ENCODE data around the gene STK32B.
A peak's percentile ranks its signal among the peaks of the same experiment; 100 is the strongest.
"Not testable (repeated sequence)": the region's sequence is repeated elsewhere in the genome, so short reads cannot be mapped to it uniquely, and the experiment has no call there.

Gene STK32B

DNA sequence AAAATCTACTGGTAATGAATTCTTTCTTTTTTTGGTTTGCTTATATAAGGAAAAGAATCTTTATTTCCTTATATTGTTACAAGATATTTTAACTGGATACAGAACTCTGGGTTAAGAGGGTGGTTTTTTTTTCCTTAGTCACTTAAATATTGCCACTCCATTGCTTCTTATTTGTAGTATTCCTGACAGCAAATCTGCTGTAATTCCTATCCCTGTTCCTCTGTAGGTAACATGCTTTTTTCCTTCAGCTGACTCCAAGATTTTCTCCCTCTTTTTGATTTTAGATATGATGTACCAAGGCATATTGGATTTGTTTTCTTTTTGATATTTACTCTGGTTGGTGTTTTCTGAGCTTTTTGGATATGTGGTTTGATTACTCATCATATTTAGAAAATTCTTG, 378.5 kb downstream of the STK32B start:
- DNase-seq = no peak

DNA sequence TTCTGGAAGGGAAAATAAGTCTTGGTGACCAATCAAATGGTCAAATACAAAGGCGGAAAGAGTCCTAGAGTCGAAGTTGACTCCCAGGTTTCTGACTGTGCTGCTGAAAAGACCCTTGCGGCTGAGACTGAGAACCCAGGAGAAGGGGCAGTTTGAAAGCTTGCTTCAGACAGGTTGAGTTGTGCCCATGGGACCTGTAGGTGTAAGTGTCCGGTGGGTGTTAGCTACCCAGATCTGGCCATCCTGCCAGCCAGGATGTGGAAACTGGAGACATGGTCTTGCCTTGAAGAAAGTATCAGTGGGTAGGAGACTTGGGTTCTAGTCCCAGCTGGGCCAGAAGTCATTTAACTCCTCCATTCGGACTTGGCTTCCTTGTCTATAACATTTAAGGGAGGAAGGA, 381.9 kb downstream of the STK32B start:
- no peak for DNase-seq

DNA sequence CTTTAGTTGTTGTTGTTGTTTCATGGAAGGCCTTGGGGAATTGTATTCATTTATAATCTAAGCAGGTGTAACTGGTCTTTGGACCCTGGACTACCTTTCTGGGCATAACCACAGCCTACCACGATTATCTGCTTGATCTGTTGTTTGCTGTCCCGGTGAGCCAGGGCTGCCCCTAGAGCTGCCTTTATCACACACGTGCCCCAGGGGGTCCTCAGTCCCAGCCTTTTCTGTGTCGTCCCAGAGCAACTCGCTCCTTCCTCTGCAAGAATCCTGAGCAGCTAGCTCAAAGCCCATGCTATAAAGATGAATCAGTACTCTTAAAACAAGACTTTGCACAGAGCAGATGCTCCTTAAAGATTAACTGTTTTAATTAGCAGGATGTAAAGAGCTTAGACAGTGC, 383.9 kb downstream of the STK32B start:
- DNase-seq = no peak

DNA sequence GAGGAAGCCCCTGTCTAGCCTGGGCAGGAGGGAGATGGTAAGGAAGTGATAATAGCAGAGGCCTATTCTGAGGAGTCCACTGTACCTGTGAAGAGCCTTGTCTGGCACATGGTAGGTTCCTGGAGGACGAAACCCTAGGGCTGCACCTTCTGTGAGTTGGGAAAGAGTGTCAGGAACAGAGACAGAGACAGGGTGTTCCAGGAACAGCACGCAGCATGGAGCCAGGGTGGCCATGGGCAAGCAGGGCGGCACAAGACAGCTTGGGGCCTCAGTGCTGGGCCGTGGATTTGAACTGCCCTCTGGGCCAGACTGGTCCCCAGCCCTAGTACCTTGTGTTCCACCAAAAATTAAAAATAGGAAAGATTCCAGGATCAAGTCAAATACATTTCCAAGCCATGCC, 384.5 kb downstream of the STK32B start:
- no peak for DNase-seq

DNA sequence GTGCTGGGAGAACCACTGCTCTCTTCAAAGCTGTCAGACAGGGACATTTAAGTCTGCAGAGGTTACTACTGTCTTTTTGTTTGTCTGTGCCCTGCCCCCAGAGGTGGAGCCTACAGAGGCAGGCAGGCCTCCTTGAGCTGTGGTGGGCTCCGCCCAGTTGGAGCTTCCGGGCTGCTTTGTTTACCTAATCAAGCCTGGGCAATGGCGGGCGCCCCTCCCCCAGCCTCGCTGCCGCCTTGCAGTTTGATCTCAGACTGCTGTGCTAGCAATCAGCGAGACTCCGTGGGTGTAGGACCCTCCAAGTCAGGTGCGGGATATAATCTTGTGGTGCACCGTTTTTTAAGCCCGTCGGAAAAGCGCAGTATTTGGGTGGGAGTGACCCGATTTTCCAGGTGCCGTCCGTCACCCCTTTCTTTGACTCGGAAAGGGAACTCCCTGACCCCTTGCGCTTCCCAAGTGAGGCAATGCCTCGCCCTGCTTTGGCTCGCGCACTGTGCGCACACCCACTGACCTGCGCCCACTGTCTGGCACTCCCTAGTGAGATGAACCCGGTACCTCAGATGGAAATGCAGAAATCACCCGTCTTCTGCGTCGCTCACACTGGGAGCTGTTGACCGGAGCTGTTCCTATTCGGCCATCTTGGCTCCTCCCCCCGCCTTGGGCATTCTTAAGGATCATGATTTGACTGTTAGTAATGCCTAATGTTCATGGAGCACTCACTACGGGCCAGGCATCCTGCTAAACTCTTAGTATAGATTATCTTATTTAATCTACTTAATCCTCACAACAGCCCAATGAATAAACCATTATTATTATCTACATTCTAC, 392.9 kb downstream of the STK32B start:
- DNase-seq = not testable (repeated sequence)

DNA sequence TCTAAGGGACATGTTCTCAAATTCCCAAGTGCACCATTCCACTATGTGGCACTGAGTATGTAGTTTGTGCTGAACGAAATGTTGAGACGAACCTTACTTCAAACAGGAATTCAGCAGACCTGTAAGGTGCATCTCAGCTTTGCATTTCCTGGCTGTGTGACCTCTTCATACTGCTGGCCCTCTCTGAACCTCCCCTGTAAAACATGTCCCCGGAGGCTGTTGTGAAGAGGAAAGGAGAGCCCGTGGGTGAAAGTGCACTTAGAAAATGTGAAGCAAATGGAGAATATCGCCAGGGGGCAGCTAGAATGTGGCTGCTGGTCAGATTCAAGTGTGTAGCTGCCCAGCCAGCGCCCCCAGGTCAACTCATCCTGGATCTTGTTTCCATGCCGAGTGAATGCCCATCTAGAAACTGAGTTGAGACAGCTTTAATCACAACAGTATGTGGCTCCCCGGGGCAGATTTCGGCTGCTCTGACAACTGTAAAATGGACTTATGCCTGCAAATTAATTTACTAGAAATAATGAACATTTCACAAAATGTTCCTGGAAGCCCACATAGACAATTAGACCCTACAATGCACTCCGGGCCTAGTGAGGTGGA, 393.7 kb downstream of the STK32B start:
- no peak for DNase-seq

DNA sequence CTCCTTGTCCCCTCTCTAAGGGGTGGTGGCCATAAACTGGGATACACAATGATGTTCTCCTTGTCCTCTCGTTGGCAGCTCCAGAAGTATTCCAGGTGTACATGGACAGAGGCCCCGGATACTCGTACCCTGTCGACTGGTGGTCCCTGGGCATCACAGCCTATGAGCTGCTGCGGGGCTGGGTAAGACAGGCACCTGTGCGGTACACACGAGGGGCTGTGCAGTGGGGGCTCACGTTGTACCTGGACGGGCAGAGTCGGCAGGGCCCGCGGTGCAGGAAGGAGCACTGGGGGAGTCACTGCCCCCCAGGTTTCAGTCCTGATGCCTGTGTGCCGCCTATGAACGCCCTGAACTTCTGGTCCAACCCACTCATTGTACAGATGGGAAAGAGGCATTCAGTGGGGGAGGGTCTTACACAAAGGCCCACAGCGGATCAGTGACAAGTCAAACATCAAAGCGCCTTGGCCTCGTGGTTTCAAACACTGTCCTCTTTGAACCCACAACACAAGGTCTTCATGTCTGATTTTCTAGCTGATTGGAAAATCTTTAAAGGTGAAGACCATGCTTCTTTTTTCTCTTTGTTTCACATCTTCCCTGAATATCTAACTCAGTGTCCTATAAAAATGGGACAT, 395.4 kb downstream of the STK32B start:
- no peak for DNase-seq

DNA sequence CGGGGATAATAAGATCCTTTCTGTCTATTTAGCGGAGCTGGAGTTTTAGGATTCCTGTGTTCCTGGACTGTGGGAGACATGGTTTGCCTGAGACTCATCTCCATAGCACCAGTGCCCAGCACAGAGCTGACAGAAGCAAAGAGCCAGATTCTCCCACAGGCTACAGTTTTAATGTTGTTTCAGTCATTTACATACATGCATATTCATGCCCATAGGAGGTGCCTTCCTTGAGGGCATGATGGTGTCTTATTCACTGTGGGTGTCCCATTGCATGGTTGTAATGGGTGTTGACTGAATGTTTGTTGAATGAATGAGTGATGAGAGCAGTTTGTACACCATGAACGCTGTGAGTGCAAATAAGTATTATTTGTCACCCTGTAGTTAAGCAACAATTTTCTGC, 396.5 kb downstream of the STK32B start:
- DNase-seq = no peak

DNA sequence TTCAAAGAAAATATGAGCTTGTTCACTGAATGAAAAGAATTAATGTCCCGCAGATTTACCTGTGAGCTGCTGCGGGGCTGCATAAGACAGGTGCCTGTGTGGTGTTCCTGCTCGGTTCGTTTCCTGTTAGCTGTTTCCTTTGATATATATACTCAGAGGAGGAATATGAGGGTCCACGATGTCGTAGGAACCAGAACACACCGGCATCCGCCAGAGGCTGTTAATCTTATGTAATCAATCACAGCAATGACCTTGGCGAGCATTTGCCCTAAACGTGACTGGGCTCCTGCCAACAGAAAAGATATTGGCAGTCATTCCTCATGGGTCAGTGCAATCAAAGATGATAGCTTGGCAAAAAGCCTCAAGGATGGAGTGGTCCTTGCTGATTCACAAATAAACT, 396.9 kb downstream of the STK32B start:
- DNase-seq = no peak

DNA sequence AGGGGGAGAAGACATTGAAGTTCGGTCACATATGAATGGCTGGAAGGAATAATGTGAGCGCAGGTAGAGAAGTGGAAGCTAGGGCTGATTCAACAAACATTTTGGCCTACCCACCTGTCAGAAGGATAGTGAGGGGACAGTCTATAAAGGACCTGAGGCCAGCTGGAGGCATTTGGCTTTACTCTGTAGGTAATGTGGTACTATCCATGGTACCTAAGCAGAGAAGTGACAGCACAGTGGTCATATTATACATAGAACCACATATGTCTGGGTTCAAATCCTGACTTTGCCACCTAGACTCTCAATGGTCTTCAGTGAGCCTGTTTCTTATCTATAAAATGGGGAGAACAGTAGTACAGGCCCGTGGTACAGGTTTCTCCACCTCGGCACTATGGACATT, 400.0 kb downstream of the STK32B start:
- no peak for DNase-seq

DNA sequence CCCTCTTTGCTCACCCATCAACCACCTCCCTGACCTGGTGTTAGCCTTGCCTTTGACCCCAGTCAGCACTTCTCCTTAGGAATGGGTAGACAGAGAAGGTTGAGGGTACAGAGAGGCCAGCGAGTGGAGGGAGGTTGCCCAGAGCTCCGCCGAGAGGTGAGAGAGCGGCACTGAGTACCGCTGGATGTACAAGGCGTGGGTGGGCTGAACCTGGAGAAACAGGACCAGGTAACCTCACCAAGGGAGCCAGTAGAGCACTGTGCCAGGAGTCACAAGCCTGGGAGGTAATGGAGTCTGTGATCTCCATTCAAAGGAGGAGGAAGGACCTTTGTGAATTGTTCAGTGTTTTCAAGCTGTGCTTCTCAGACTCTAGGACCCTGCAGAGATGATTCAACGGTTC, 400.9 kb downstream of the STK32B start:
- no peak for DNase-seq

DNA sequence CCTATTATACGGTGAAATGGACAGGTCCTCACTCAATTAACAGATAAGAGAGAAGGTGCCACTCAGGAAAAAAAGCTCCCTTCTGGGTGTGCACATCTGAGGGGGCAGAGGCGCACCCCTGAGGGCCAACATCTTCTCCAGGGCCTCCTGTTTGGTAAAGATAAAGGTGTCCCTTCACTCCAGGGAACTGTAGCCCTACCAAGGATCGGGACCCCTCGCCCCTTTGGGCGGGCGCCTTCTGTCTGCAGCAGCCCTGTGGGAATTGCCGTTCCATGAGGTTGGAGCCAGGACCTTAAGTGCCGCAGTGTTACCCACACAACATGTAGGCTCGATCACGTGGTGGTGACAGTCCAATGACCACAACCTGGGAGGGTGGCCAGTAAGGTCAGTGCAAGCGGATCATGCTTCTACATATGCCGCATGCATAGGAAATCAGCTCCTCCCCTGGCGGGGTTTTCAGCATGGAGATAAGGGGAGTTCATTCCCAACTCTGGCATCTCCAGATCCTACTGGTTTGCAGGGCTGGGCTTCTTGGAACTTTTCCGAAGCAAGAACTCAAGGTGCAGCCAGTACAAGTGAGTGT, 403.8 kb downstream of the STK32B start:
- DNase-seq = no peak

DNA sequence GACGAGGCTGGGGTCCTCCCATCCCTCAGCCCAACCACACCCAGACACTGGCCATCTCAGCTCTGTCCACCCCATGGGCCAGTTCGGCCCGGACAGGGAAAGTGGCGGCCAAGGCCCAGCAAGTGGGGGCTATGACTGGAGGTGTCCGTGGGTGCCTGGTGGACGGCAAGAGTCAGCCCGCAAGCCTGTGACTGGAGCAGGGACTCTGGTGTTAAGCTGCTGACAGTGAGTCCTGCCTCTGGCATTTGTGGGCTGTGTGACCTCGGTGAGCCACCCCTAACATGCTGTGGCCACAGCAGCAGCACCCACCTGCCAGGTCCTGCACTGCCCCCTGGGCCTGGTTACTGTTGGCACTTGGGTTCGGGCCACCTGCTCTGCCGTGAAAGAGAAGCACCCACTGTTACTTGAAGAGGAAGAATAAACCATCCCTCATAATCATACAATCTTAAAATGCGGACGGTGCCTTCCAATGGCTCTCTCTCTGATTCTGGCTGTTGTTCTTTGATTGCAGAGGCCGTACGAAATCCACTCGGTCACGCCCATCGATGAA, 405.1 kb downstream of the STK32B start:
- no peak for DNase-seq

DNA sequence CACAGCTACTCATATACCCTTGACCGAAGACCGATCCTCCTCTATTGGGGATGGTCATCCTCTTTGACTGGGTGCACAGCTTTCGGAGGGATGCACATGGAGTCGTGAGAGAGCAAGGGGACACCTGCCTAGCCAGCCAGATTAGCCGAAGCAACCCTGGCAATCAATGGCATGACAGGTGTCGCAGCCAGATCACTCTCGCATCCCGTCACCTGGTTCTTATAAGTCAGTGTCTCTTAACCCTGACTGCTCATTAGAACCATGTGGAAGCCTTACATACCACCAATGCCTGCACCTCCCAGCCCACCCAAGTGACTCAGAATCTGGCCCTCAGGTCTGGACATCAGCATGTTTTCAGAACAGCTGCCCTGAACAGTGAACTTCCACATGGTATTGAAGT, 407.4 kb downstream of the STK32B start:
- DNase-seq = no peak

DNA sequence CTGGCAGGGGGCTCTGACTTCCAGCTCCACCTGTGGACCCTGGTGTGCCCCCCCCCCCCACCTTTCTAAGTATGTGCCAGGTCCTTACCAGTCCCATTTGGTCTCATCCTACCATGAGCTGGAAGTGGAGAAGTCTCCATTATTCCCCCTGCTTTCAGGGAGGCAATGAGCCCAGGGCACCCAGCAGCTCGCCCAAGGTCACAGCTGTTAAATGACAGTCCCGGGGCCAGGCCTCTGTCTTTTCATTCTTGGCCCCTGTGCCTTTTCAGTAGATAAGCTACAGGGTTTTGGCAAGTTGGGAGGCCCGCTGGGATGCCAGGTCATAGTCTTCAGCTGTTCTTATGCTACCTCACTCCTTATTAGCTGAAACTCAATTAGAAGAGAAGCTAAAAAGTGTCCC, 408.0 kb downstream of the STK32B start:
- DNase-seq = no peak

DNA sequence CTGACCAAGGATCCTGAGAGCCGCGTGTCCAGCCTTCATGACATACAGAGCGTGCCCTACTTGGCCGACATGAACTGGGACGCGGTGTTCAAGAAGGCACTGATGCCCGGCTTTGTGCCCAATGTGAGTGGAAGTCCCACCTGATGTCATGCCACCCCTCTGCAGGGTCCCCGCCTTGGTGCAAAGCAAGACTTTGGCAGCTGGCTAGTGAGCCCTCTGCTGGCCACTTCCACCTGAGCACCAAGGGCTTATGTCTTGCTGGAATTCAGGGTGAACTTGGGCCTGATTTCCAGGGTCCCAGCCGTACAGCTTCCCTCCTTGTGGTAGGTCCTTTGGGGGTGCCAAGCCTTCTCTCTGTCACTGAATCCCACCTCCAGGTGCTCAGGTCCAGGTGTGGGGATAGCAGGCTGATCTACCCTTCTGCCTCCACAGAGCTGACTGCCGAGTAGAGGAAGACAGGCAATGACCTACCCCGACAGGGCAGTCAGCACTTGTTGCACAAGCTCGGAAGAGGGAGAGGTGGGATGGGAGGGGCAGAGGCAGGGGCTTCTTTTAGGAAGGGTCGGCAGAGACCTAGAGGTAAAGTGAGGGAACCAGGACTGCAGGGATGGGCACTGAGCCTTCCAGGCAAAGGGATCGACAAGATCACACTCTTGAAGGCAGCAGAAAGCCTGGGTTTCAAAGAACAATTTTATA, 409.0 kb downstream of the STK32B start:
- DNase-seq = peak in 8 of 56 donors; percentile 2 to 45 (median 10)

DNA sequence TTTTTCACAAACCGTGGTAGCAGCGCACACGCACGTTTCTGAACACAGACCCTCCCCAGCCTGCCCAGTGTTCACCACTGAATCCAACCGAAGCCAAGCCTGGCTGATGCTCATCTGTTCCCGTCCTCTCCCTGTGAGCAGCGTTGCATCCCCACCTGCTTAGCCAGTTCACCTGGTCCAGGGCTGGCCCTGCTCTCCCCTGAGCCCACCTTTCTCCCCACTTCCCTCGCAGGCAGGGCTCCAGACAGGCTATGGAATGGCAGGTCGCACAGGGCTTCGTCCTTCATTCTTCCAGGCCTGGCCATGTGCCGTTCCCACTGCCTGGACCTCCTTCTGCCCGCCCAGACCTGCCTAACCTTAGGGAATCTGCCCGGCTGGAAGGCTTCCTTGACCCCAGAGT, 410.2 kb downstream of the STK32B start:
- no peak for DNase-seq

DNA sequence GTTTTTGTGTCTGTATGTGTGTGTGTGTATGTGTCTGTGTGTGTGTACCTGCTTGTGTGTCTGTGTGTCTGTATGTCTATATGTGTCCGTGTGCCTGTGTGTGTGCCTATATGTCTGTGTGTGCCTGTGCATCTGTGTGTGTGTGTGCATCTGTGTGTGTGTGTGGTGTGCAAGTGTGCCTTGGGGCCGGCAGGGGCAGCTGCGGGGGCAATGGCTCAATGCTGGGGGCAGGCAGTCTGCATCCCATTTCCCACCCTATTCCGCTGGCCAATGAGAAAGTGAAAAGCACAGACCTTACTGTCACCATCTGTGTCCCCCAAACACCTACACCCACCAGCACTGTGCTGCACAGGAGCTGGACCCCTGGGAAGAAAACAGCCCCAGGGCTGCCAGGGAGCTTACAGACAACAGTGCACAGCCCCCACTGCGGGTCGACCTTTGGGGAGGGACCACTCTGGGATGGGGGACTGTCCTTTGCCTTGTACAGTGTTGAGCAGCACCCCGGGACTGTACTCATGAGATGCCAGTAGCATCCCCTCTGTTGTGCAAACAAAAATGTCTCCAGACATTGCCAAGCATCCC, 411.1 kb downstream of the STK32B start:
- DNase-seq = no peak

DNA sequence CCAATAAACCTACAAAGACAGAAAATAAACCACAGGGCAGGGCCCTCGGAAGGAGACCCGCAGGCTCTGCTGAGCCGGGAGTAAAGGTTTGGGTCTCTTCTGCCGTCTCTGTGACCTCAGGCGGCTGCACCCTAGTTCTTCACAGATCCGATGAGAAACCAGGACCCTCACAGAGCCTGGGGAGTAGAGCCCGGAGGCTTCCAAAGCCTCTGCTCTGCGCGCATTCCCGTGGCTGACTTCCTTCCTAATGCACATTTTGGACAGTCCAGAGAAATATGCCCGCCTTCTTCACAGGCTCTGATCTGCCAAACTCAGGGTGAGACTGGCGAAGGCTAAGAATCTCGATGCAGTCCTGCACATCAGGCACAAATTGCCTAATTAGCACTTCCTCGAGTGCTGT, 411.6 kb downstream of the STK32B start:
- no peak for DNase-seq

DNA sequence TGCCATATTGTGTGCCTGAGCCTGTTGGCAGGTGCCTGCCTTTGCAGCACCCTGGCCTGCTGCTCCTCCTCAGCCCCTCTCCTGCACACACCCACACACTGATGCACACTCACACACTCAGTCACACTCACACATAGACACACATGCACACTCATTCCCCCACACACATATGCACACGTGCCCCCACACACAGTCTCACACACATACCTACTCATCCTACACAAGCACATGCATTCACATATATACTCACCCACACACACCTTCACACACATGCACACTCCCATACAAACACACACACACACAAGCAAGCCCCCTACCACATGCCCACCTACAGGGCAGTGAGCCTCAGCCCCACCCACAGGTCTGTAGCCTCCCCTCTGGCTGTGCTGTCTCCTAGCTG, 412.1 kb downstream of the STK32B start:
- no peak for DNase-seq
